Uterus (tissue), 4 donors: ENCODE results near the gene CCT7. TPM values are rescaled to one million over a fixed set of nuclear protein-coding genes. Genes with fewer than 3 reads are reported as not detected.
A peak's percentile ranks its signal among the peaks of the same experiment; 100 is the strongest.

Experiments
- DNase-seq, 2 donors: peaks; one replicate each; pipeline ENCODE4 v3.0.0-alpha.2; 2019 to 2020
- H3K27ac ChIP-seq, 2 donors: fragments of 200-600 bp; sonication (generic); 1 replicate in 1 of 2; 2 replicates in 1 of 2; pipeline ENCODE4 v1.5.1; 2016 to 2018
- H3K27me3 ChIP-seq, 2 donors: fragments of 200-600 bp; sonication (generic); one replicate each; pipeline ENCODE4 v1.5.1; 2018 to 2019; ENCODE audit warnings: control low read depth in 1 of 2
- H3K36me3 ChIP-seq, 2 donors: fragments of 200-600 bp; sonication (generic); one replicate each; pipeline ENCODE4 v1.5.1; 2019; ENCODE audit warnings: control low read depth in 1 of 2
- H3K4me1 ChIP-seq, 2 donors: fragments of 200-600 bp; sonication (generic); one replicate each; pipeline ENCODE4 v1.5.1; 2018 to 2019; ENCODE audit warnings: control low read depth in 1 of 2
- H3K4me3 ChIP-seq, 2 donors: fragments of 200-600 bp; sonication (generic); 1 replicate in 1 of 2; 2 replicates in 1 of 2; pipeline ENCODE4 v1.5.1; 2018 to 2019; ENCODE audit warnings: mild to moderate bottlenecking in 1 of 2
- H3K9me3 ChIP-seq, 2 donors: fragments of 200-600 bp; sonication (generic); one replicate each; pipeline ENCODE4 v1.5.1; 2019; ENCODE audit warnings: control low read depth in 1 of 2
- POLR2A ChIP-seq, 2 donors: fragments of 450-650 bp; IDR thresholded peaks; one replicate each; pipeline ENCODE4 v1.6.1; 2016; ENCODE audit warnings: antibody characterized with exemption in 2 of 2, mild to moderate bottlenecking in 1 of 2, moderate library complexity in 1 of 2
- intact Hi-C: fragments of 100-400 bp; cut with DNase I; formaldehyde crosslinking; loops from one replicate; pipeline ENCODE4 v1.15.1; 2023; ENCODE audit warnings: low total_unique reads
- total RNA-seq, 4 donors: library from RNA; depleted of rRNA in 3 of 4; stranded (reverse); fragments of >200 nt in 3 of 4; gene quantifications; one replicate each; pipeline versions ENCODE4 v1.1.0 to v1.2.4, GENCODE V29; 2014 to 2023
- TF ChIP-seq, protein P1 (sequence below), 4 experiments: fragments of 200-600 bp in 2 of 4; fragments of 450-650 bp in 2 of 4; sonication (generic) in 2 of 4; IDR thresholded peaks; one replicate each; pipeline ENCODE4 v1.5.1; 2016 to 2019; ENCODE audit warnings: antibody characterized with exemption in 4 of 4, mild to moderate bottlenecking in 2 of 4, moderate library complexity in 1 of 4
- donor health status: DM: yes; HTN: yes; CAD: no.

CCT7 gene
- total RNA-seq, 4 donors from 2014 or later, result 118 to 269 (median 188) TPM

DNA sequence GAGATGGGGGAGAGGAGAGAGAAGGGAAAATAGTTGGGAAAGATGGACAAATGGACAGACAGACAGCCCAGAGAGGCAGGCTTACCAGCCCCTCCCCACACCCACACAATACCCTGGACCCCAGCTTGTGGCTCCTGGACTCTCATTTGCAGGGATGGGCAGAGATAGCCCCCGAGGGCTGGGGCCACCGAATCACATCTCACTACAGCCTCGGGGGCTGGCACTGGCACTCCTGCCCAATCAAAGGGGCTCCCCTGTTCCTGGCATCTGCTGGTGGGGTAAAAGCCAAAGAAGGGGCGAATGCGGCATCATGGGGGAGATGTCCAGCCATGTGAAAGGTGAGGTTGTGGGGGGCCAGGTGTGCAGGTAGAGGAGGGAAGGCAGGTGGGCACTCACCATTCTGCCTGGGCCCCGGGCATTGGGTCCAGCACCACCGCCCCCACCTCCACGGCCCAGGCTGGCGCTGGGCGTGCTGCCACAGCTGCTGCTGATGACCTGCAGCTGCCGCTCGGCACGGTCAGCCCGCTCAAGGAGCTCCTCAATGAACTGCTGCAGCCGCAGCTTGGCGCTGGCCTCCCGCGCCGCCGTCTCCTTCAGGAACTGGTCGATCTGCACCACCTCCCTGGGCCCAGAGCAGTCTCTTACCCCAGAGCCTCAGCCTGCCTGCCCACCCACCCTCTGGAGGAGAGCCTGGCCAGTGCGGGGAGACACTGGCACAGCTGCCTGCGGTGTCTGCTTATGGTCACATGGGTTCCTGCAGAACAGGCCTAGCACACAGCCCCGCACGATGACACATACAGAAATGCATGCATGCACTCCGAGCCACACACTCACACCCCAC is 32.2 kb downstream of the CCT7 start:
- no peak overlapping the region for H3K27ac ChIP-seq
- no peaks in the 10 kb centered on the region for H3K9me3 ChIP-seq
- no peak overlapping the region for H3K4me3 ChIP-seq
- intact Hi-C loops, result no loop called here
- no peaks in the 10 kb centered on the region for H3K36me3 ChIP-seq
- no peak for DNase-seq
- TF ChIP-seq, protein P1, sequence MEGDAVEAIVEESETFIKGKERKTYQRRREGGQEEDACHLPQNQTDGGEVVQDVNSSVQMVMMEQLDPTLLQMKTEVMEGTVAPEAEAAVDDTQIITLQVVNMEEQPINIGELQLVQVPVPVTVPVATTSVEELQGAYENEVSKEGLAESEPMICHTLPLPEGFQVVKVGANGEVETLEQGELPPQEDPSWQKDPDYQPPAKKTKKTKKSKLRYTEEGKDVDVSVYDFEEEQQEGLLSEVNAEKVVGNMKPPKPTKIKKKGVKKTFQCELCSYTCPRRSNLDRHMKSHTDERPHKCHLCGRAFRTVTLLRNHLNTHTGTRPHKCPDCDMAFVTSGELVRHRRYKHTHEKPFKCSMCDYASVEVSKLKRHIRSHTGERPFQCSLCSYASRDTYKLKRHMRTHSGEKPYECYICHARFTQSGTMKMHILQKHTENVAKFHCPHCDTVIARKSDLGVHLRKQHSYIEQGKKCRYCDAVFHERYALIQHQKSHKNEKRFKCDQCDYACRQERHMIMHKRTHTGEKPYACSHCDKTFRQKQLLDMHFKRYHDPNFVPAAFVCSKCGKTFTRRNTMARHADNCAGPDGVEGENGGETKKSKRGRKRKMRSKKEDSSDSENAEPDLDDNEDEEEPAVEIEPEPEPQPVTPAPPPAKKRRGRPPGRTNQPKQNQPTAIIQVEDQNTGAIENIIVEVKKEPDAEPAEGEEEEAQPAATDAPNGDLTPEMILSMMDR (IDR thresholded peaks at IDR 0.05), result no peak
- no peak for TF ChIP-seq POLR2A (IDR thresholded peaks at IDR 0.05)
- peaks cover 0 to 3% of the 10 kb centered on the region in 2 donors for H3K4me1 ChIP-seq
- H3K27me3 ChIP-seq, result no peaks in the 10 kb centered on the region

DNA sequence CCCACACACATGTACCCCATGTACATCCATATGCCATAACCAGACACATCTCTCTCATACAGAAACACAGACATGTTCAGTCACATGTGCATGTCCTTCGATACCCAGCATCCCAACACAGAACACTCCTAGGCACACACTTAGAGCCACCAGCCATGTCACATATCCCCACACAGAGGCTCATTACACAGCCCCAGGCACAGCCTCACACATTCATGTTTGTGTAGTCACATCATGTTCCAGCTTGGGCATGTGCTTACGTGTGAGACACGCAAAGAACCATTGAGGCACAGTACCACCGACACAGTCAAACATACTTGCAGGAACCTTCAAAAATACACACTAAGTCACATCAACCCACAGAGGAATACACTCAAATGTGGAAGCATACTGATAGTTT is 32.9 kb downstream of the CCT7 start:
- intact Hi-C loops, result no loop called here
- no peak for DNase-seq
- no peaks in the 10 kb centered on the region for H3K9me3 ChIP-seq
- H3K27ac ChIP-seq, result no peak overlapping the region
- TF ChIP-seq, protein P1 (IDR thresholded peaks at IDR 0.05), result no peak
- no peak for TF ChIP-seq POLR2A (IDR thresholded peaks at IDR 0.05)
- H3K4me1 ChIP-seq, result peaks cover 0 to 3% of the 10 kb centered on the region in 2 donors
- no peaks in the 10 kb centered on the region for H3K27me3 ChIP-seq
- H3K36me3 ChIP-seq, result no peaks in the 10 kb centered on the region
- H3K4me3 ChIP-seq, result no peak overlapping the region

DNA sequence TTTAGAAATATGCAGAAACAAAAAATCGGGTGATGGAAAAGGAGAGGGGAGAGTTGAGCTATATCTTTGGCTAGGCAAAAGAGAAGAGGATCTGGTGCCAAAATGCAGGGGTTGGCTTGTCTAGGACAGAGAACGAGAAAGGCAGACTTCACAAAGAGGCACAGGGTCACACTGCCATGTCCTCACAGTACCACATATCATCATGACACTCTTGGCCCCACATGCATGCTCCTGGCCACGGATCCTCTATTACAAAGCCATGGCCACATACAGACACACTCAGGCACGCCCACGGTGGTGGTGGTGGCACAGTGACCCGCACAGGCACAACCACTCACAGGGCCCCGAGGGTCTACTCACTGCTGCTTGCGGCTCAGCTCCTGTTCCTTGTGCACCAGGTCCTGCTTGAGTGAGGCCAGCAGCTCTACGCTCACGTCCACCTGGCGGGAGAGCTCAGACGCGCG is 34.3 kb downstream of the CCT7 start:
- Histone ChIP-seq H3K27me3 (no peaks in the 10 kb centered on the region), H3K36me3 (no peaks in the 10 kb centered on the region), H3K27ac (no peak overlapping the region), H3K4me3 (no peak overlapping the region), H3K9me3 (no peaks in the 10 kb centered on the region), H3K4me1 (peaks cover 0 to 3% of the 10 kb centered on the region in 2 donors)
- no peak for DNase-seq
- TF ChIP-seq, protein P1 (IDR thresholded peaks at IDR 0.05), result no peak
- TF ChIP-seq POLR2A (IDR thresholded peaks at IDR 0.05), result no peak
- intact Hi-C loops, result no loop called here

- Histone ChIP-seq H3K4me3 (peak overlapping the region in 1 of 2 donors; percentile 0), H3K9me3 (no peaks in the 10 kb centered on the region), H3K27me3 (no peaks in the 10 kb centered on the region), H3K4me1 (peaks cover 0 to 3% of the 10 kb centered on the region in 2 donors), H3K36me3 (no peaks in the 10 kb centered on the region), H3K27ac (no peak overlapping the region)
- DNase-seq, result no peak
- no peak for TF ChIP-seq POLR2A (IDR thresholded peaks at IDR 0.05)
- TF ChIP-seq, protein P1 (IDR thresholded peaks at IDR 0.05), result no peak
- intact Hi-C loops, result no loop called here
These were observed 35.0 kb downstream of the CCT7 start for GRCh38 chr2:73268830-73269685.
